ENCODE measurements around the gene ATP8A2.

GRCh38 chr13:25699600-25699999 lies 327.8 kb downstream of the ATP8A2 start:
- TF ChIP-seq CTCF (IDR thresholded peaks at IDR 0.05; ENCODE audit: low read length) (no peak), EZH2 (optimal IDR thresholded peaks at IDR 0.05; ENCODE audit: low read depth, low read length) (no peak), EZH2phosphoT487 (IDR thresholded peaks at IDR 0.05; ENCODE audit: low read length) (no peak)

All from MM.1S (cell line).